Measurements from ENCODE around the gene MYBPHL.
"Not testable (repeated sequence)": the region's sequence is repeated elsewhere in the genome, so short reads cannot be mapped to it uniquely, and the experiment has no call there.

Gene MYBPHL

DNA sequence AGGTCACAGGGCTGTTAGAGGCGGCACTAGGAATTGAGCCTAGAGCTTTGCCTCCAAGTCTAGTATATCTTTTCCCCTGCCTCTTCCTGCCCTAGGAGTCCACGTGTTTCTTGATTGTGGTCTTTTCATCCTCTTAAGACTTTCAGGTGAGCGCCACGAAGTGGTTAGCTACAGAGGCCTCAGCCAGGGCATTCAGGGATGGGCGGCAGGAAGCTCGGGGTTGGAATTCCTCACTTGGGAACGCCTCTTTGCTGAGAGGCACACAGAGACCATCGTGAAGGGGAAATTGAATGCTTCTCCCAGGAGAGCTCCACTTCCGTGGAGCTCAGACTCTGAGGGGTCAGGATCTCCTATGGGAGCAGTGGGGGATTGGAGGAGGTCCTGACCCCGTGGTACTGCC, 820 bp downstream of the MYBPHL start:
- DNase-seq (ENCODE audit: low read depth in 2 of 2), result not testable (repeated sequence)

GRCh38 chr1:109304226-109304920, 2.4 kb downstream of the MYBPHL start:
- DNase-seq (ENCODE audit: low read depth in 2 of 2), result no peak

GRCh38 chr1:109301874-109302273, 4.9 kb downstream of the MYBPHL start:
- DNase-seq (ENCODE audit: low read depth in 2 of 2), result no peak

DNA sequence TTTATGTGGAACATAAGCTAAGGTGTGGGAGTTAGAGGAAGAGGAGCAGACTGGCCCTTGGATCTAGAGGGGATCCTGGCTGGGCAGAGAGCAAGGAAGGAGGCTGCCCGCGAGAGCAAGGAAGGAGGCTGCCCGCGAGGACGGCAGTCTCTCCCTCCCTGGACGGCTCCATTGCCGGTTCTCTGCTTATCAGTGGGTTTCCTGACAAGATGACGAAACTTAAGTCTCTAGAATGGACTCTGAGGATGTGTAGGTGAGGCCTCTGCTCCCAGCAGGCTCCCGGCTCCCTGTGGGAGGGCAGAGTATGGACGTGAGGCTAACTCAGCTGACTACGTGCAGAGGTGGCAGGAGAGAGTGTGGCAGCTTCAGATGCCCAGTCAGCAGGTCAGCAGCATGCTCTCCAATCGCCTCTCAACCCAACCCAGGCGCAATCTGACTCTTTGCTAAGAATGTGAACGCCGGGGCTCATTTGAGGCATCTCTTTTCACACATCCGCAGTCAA, 6.1 kb downstream of the MYBPHL start:
- DNase-seq (ENCODE audit: low read depth in 2 of 2), result no peak

- DNase-seq (ENCODE audit: low read depth in 2 of 2), result no peak
Measured at GRCh38 chr1:109299558-109300343, 7.1 kb downstream of the MYBPHL start.

DNA sequence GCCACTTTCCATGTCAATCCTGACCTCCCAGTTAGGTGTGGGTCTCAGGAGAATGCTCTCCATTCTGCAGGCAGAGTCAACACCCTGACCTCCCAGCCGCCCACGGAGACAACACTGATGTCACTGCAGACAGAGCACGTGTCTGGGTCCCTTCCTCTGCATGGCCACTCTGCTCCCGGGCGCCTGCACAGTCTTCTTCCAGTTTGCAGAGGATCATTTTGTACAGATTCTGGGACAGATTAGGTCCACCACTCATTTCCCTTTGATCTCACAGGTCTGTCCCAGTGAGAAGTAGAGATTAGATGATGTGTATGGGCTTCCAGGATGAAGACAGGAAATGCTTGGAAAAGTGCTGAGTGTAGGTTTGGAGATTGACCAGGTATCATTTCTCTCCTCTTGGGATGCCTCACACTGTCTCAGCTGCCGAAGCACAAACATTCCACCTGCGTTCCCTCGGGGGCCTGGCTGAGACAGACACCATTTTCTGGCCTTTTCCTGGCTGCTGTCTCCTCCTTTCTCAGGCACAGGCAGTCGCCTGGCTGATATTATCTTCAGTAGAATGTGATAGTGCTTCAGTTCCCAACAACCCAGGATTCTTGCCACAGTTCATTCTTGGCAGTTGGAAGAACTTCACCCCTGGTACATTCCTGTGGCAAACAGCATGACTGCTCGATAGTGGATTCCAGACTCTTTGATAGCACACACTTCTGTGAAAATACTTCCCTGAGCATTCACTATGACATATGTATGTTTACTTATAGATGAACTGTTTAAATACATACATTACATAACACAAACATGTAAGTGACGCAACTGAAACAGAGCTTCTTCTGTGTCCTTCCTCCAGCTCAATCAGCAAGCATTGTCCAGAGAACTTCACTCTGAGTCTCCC, 7.9 kb downstream of the MYBPHL start:
- DNase-seq (ENCODE audit: low read depth in 2 of 2), result peak; percentile 85 to 87

- DNase-seq (ENCODE audit: low read depth in 2 of 2), result no peak
Measured at GRCh38 chr1:109296782-109297181, 10.0 kb downstream of the MYBPHL start.

DNA sequence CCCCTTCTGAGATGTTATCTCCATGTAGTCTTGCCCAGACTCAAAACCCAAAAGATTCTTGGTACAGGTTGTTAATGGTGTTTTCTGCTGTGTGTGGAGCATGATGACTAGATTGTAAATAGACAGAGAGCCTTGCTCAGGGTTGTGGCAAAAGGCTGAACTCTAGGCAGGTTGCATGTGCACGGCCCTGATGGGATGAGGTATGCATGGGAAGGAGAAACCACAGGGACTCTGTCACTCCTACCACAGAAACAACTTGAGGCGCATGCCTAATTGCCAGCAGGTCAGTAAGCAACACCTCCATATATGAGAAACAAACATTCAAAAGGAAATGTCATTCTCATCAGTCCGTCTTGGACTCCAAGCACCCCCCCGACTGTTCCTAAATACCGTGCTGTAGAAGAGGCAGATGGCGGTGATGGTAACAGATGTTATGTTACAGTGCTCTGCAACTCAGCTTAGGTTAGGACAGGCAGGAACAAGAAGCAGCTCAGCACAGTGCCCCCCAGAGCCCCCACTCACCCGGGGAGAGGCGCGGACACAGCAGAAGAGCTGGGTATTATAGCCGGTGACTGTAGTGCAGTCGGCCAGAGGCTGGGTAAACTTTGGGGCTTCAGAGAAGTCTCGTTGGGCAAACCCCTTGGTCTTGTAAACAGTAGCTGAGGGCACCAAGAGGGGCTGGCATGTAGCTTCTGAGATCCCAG, 10.9 kb downstream of the MYBPHL start:
- no peak for DNase-seq (ENCODE audit: low read depth in 2 of 2)

DNA sequence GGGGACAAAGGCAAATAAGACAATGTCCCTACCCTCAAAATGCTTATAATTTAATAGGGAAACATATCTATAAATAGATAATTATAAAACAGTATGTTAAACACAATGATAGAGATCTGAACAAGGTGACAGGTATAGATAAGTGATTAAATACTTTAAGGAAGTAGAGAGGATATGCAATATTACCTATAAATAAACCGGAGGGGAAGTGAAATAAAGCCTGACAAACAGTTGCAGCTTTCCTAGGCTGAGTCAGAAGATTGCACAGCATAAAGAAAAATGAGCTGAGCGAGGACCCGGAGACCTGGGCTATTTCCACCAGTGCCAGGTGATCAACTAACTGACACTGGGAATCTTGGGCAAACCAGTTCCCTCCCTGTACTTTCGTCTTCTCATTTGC, 12.3 kb downstream of the MYBPHL start:
- DNase-seq (ENCODE audit: low read depth in 2 of 2), result no peak

- no peak for DNase-seq (ENCODE audit: low read depth in 2 of 2)
Measured at GRCh38 chr1:109293026-109293425, 13.8 kb downstream of the MYBPHL start.

DNA sequence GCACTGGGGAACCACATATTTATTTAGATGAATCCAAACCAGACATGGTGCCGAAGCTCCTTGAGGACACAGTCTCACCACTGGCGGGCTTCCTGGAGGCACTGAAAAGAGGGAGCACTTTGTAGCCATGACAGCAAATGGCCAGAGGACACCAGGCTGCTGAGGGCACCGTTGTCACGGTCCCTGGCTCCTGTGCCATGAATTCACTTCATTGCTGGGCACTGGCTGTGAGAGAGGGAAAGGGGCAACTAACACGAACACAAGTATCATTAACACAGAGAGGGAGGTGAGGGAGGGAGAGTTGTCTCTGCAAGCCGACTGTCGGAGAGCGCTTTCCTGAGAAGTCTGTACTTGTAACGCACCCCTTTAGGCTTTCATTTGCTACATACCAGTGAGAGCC, 14.4 kb downstream of the MYBPHL start:
- DNase-seq (ENCODE audit: low read depth in 2 of 2), result no peak

- no peak for DNase-seq (ENCODE audit: low read depth in 2 of 2)
Measured at GRCh38 chr1:109290998-109291397, 15.8 kb downstream of the MYBPHL start.

DNA sequence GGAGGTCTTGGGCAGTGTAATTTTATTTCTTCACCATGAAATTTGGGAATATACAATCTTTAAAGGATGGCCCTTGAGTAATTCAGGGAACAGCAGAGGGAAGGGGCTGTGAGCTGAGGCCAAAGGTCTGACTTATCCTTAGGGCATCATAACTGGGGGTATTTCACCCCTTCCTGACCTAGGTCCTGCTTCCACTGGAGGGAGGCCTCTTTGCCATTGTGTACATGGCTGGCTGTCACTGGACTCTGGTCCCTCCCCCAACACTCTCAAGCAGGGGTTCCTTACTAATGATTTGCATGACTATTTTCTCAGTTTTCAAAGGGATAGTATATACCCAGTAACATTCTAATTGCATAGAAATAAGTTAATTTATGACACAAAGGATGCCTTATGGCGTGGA, 16.7 kb downstream of the MYBPHL start:
- DNase-seq (ENCODE audit: low read depth in 2 of 2), result no peak

DNA sequence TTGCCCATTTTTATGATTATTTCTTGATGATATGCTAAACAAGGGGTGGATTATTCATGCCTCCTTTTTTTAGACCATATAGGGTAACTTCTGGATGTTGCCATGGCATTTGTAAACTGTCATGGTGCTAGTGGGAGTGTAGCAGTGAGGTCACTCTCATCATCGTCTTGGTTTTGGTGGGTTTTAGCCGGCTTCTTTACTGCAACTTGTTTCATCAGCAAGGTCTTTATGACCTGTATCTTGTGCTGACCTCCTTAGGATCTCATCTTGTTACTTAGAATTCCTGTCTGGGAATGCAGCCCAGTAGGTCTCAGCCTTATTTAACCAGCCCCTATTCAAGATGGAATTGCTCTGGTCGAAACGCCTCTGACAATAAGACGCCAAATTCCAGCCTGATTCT, 20.0 kb downstream of the MYBPHL start:
- not testable (repeated sequence) for DNase-seq (ENCODE audit: low read depth in 2 of 2)

- DNase-seq (ENCODE audit: low read depth in 2 of 2), result no peak
Measured at GRCh38 chr1:109283748-109284600, 22.8 kb downstream of the MYBPHL start.

DNA sequence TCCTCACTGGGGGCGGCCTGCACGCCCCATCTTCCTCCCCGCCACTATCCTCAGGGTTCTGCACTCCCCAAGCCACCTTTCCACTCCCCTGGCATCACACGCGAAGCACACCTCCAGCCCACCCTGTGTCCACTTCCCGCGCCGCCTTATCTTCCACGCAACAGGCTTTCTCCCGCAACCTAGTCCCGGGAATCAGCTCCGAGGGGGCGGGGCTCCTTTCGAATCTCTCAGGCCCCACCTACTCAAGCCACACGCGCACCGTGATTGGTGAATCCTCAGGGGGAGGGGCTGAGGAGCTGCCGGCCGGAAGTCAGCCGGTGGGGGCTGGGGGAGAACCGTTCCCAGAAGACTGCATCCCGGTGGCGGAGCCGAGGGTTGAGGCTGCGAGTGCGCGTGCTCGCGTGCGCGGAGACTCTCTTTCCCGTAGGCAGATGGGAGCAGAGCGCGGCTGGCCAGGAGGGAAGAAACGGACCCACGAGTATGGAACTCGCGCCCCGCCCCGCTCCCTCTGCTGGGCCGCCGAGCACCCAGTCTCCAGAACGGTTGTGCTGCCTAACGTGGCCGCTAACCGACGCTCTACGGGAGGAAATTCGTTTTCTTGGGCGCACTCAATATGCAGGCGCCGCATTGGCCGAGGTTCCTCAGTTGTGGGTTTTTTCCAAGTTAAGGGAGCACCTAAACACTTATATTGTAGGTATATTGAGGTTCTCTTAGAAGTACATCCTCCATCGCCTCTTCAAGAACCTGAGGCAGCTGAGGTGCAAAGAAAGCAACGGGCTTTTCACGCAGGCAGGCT, 23.7 kb downstream of the MYBPHL start, which contains the start of gene PSRC1:
Gene PSRC1, minus strand, starts transcription at position 194 of the 796 bp plus-strand sequence.
- peak; percentile 87 to 92 for DNase-seq (ENCODE audit: low read depth in 2 of 2)

- no peak for DNase-seq (ENCODE audit: low read depth in 2 of 2)
Measured at GRCh38 chr1:109282497-109282951, 24.3 kb downstream of the MYBPHL start.

GRCh38 chr1:109281680-109282496, 24.9 kb downstream of the MYBPHL start:
- DNase-seq (ENCODE audit: low read depth in 2 of 2), result no peak

DNA sequence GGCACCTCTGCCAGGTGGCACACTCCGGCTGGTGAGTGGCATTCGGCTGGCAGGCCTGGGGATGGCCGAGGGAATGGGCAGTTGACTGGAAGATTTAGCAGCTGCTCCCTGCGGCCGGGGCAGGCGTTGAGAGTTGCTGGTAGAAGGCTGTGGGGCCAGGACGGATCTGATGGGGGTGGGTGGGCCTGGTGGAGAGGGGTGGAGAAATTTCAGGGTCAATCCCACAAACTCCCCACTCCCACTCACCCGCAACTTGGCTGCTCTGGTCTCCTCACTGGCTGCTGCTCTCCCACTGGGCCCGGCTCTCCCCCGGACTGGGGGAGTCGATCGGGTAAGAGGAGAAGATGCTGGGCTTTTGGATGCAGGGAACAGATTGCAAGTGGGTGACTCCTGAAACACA, 25.9 kb downstream of the MYBPHL start:
- DNase-seq (ENCODE audit: low read depth in 2 of 2), result no peak

All from fibroblast of skin of left biceps (primary cell).